Stimulated activated CD8-positive, alpha-beta memory T cell treated with anti-CD3 and anti-CD28 coated beads, Interleukin-15, amount 100 ng/mL, for 24 hours (primary cell): Measurements from ENCODE around the gene HTRA2.

ENCODE experiments used
- DNase-seq: peaks from one replicate; pipeline ENCODE4 v3.0.0-alpha.2; 2020; ENCODE audit warnings: low read depth

HTRA2 gene

DNA sequence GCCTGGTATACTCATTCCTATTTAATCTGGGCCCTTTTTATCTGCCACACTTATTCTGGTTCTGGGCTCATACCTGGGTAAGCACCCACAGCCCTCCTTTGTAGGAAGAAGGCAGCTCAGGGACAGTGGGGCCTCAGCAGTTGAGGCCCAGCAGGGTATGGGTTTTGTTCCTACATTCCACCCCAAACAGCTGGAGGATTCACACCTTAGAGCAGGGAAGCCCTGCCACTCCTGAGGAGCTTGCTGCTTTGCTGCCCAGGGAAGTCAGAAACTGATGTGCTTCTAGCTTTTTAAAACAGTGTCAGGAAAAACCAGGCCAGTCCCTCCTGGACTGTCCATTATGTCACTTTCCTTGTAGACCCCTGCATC is 29.2 kb upstream of the HTRA2 start:
- DNase-seq, result no peak

DNA sequence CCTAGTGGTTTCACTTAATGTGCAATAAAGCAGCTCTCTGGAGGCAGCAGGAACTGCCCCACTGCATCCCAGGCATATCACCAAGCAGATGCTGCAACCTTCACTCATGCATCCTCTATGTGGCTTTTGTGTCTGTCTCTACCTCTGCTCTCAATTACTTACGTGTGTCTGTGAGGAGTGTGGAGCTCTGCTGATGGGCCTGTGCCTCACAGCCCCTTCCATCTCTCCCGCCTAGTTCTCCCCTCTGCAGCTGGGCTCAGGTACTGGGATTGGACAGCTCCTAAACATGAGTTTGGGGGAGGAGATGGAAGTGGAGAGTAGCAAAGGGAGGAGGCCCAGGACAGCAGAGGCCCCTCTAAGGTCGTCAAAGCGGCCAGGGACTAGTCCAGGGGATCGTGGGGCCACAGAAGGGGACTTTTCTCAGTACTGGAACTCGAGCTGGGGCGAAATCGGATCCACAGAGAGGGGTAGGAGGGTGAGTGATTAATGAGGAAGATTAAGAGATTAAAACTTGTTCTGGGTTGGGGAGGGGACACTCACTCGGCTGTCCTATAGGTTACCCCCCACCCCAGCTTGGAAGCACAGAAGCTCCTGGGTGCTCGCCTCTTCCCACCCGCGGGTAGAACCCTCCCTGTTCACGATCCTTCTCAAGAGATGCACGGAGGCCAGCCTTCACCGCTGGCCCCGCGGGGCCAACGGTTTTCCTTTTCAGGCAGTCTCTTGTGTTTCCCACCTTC is 28.2 kb upstream of the HTRA2 start:
- DNase-seq, result no peak

DNA sequence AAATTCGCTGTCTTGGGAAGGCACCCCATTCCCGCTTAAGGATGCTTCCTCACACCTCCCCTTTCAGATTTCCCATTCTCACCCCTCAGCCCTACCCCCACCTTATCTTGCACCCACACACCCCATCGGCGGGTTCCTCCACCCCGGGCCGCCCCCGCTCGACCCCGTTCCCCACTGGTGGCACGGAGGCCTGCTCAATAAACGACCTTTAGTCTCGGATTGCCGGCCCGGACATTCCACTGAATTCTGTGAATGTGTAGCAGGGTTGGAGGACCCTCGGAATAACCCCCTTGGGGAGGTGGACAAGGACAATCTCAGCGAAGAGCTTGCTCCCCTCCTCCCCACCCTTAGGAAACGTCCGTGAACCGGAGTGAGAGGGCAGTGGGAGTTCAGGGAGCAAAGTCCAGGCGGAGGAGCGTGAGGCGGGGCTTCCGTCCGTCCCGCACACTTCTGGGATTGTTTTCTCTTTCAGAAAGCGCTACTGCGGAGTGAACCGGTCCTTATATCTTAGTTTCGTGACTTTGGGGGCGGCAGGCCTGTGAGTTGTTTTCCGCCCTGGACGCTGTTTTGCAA is 27.5 kb upstream of the HTRA2 start:
- no peak for DNase-seq

DNA sequence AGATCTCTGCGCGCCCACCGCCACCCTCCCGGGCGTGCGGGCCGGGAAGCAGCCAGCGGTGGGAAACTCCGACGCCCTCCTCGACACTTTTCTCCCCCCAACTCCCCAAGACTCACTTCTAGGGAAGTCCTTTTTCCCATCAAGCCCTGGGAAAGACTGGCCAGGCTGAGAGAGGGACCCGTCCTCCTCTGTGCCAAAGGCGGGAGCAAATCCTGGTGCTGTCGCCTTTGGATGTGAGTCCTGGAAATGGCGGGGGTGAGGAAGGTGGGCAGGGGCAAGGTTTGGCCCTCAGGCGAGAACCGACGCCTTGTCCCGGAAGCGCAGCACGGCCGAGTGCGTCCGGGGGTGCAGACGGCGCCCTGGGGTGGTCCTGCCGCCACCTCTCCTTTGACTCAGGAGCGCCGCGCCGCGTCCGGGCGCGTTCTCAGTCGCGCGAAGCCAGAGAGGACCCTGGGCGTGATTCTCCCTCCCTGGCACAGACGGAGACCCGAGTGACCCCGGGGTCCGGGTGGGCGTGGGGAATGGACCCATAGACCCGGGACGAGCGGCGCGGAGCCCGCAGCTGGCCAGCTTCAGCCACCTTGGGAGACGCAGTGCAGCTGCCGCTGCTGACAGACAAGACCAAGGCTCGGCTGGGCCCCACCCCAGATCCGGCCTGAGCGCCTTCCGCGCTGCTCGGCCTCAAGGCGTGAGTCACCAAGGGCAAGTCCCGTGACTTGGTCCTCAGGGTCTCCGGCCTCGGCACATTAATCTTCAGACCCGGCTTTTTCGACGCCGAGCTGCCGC is 26.8 kb upstream of the HTRA2 start:
- DNase-seq, result no peak

DNA sequence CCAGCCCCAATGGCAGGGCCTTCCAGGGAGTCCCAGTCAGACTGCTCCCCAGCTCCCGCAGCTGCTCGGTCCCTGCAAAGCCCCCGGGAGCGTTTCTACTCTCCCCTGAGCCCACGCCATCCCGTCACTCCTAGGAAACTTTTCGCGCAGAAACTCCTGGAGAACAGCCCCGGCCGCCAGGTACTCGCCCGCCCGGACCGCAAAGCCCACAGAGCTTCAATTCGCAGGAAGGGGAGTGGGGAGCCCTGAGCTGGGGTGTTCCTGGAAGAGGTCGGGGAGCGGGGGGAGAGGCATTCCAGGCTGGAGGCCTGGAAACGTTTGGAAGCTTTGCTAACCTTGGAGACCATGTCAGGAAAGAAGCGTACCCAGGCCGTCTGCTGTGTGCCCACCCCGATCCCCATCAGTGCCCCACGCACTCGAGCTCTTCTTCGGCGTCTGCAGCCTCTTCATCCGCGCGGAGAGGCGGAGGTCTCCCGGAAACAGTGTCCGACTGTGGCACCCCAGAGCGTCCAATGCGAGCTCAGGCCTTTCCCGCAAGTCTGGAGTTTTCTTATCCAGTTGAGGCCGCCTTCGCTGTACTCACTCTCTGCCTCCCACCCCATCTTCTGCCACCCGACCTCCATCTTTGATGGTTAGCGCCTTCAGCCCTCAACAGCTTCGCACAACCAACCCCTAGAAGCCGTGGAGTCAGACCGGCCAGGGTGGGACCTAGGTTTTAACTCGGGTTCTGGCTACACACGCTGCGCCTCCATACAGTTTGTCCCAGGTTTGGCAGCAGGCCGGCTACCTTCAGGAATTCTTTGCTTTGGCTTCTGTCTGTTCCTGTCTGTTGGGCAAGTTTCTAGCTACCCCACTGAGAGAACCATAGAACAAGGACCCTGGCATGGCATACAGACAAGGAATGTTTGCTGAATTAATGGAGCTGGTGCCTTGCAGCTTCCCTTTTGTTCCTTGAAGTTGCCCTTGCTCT is 25.9 kb upstream of the HTRA2 start:
- no peak for DNase-seq

DNA sequence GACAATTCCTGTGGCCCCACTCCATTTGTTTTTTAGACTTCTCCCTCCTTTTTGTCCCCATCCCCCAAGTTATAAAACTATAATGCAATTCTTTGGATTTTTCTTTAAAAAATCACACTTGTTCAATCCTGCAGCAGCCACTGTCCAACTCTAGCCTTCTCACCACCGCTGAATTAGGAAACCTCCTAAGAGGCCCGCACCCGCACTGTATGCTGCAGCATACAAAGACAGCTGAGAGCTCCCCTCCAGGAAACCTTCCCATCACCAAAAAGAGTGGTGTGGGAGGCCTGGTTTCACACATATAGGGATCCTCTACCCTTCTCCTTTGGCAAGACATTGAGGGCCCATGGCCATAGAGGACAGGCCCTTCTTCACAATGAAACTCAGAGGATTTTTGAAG is 25.1 kb upstream of the HTRA2 start:
- no peak for DNase-seq

DNA sequence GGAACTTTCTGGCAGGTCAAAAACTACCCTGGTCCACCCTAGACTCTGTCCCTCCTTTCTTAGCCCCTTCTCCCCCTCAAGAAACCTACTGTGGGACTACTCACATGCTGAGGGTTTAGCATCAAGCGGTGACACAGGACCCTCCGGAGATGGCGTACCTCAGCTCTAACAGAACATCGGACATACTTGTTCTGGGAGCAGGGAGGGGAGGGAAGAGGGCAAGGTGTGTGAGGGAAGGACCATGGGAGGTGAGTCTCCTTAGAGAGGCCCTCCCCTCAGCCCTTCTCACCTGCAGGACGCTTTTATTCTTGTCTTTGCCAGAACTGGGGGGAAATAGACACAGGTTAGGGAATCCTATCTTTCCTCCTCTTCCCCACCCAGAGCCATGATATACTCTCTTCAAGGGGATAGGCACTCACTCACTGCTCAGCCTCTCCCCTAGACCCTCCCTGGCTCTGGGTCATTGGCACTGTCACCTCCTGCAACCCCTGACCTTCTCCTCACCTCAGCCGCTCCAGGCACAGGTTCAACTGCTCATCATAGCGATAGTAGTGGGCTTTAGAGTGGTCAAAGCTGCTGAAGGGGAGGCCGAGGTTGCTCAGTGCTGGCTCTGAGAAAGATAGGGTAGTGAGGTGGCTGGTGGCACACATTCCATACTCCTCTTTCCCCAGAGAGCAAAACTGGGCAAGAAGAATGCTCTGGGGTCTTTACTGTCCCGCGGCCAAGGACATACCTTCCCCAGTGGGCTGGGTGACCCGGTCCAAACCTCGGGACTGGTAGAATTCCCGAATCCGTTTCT is 24.1 kb upstream of the HTRA2 start:
- DNase-seq, result no peak

DNA sequence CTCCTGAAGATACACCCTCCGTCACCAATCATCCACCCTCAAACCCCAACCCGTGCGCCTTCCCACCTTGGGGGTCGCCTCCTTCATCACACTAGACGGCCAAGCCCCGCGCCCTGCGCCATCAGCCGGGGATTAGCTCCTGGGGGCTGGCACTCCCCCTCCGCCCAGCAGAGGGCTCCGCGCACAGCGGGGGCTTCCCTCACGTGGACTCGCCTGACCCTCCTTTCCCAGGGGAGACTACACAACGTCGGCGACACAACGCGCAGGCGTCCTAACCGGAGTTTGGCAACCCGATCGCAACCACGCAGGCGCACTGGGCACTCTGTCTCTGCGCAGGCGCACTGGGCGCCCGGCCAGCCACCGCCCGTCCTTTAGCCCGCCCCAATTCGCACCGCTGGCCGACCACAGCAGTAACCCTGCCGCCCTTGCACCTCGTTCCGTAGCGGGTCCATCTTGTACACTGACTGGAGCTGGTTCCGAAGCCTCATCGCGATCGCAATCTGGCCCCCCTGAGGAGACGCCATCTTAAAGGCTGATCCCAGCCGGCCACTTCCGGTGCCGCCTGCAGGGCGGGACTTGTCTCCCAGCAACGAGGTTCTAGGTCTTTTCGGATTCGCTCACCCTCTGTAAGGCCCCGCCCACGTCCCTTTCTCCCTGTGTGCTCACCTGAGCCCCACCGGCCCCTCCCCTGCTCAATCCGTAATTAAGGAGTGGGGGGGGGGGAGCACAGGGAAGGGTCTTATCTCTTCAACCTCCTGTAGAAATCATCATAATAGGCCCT is 22.4 kb upstream of the HTRA2 start, which contains the start of gene PCGF1:
Gene PCGF1 (minus strand): TSS at position 551 of the 781 bp plus-strand sequence. CDS start 27 bp downstream, at position 524.
- peak; percentile 95 for DNase-seq

DNA sequence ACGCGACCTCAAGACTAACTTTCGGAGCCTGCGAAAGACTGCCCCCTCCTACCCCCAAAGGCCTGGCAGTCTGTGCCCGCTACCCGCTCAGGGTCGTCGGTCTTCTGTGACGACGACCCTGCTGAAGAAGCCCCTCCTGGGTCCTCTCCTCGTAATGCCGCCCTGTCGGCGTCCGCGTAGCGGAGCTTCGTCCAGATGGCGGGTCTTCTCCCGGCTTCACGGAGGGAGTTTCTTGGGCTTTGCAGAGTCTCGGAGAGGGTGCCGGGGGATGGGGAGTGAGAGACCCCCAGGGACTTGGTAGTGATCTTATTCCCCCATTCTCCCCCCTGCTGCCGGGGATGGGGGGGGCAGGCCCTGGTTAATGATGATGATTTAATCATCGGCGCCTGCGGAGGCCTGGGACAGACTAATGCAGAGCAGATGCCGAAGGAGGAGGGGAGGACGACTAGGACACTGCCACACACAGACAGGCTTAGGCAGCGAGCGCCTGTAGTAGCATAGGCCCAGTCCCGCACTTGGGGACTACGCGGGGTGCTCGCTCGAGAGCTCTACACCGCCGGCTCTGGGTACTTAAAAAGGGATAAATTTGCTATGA is 21.7 kb upstream of the HTRA2 start:
- no peak for DNase-seq

DNA sequence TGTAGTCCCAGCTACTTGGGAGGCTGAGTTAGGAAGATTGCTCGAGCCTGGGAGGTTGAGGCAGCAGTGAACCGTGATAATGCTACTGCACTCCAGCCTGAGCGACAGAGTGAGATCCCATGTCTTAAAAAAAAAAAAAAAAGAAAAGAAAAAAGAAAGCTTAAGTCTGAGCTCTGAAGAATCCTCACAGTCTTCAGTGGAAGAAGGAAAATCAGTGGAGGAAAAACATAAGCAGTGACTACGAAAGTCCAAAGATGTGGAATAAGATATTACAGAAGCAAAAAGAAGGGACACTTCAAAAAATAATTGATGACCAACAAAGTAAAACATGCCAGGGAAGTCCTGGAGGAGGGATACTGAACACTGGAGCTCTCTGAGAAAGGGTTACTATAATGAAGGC is 19.5 kb upstream of the HTRA2 start:
- no peak for DNase-seq

DNA sequence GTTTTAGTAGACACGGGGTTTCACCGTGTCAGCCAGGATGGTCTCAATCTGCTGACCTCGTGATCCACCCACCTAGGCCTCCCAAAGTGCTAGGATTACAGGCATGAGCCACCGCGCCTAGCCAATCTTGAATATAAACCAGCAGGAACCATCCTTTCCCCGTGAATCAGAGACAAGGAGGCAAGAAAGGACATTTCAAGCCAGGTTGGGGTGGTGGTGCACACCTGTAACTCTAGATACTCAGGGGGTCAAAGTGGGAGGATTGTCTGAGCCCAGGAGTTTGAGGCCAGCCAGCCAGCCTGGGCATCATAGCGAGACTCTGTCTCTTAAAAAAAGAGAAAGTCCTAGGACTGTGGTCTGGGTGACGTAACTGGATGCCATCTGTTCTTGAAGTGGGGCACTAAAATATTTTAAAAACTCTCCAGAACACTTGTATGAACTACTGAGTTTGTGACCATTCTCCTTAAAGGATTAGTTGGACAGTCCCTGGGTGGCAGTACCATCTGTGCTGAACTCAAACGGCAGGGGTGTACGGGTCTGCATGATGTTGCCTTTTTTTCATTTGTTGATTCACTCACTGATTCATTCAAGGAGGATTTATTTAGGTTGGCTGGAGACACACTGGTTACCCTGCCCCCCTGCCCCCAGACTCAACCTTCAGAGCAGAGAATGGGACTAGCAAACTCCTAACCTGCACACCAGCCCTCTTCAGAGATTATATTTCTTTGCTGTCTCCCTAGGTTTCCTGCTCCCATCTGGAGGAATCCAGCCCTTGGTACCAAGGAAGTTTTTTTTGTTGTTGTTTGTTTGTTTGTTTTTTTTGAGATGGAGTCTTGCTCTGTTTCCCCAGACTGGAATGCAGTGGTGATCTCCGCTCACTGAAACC is 18.4 kb upstream of the HTRA2 start:
- DNase-seq, result no peak

DNA sequence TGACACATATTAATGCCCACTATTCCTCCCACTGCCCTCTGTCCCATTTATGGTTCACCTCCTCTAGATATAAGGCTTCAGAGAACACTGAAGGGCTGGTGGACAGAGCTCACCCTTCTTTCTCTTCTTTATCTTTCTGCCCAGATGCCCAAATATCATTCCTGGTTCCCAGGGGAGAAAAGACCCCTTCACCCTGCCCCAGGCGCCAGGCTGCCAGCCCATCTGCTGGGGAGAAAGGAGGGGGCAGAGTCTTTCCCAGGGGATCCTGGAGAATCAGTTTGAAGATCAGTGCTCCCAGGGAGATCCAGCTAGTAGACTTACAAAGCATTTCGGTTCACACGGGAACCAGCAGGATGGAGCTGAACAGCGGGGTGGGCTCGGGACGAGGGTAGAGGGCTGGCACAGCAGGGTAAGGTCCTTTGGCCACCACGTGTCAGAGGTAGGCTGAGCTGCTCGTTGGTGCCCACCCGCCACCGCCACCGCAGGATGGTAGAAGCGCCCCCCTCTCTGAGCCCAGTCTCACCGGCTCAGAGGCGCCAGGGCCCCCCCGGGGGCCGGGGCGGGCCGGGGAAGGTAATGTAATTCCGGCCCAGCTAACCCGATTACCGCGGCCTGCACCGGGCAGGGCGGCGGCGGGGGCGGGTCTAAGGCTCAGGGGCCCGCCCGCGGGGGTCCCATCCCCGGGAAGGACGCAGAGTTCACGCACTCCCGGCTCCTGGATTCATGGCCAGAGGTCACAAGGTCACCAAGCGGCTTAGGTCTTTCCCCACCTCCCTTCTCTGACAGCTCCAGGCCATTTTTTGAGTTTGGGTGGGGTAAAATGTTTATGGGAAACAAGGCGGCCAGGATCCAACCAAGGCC is 16.8 kb upstream of the HTRA2 start:
- no peak for DNase-seq

DNA sequence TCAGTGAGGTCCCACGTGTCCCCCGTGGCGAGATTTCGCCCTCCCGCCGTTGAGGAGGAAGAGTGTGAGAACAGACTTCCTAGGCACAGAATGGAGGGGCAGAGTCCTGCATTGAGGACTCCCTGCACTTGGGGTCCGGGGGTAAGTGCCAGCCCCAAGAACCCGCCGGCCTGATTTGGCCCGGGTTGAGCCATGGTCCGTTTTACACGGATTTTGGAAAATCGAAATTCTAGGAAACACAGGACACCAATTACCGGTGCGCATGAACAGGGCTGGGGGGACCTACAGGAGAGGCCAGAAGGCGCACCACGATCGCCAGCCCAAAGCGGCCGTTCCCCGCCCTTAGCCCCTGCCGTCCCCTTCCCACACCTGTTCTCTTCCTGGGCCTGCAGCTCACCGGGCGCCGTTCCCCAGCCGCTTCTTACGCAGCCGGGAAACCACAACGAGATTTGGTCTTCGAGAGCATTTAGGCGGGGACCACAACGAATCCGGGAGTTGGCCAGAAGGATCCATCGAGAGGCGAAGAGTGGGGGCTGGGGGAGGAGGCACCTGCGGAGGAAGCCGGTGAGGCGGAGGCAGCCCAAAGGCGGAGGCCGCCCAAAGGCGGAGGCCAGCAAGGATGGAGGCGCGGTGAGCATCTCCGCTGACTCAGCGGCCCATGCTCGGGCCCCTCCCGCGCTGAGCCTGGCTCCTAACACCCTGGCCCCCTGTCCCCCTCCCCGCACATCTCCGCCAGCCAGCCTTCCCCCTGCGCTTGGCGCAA is 15.9 kb upstream of the HTRA2 start:
- DNase-seq, result no peak

DNA sequence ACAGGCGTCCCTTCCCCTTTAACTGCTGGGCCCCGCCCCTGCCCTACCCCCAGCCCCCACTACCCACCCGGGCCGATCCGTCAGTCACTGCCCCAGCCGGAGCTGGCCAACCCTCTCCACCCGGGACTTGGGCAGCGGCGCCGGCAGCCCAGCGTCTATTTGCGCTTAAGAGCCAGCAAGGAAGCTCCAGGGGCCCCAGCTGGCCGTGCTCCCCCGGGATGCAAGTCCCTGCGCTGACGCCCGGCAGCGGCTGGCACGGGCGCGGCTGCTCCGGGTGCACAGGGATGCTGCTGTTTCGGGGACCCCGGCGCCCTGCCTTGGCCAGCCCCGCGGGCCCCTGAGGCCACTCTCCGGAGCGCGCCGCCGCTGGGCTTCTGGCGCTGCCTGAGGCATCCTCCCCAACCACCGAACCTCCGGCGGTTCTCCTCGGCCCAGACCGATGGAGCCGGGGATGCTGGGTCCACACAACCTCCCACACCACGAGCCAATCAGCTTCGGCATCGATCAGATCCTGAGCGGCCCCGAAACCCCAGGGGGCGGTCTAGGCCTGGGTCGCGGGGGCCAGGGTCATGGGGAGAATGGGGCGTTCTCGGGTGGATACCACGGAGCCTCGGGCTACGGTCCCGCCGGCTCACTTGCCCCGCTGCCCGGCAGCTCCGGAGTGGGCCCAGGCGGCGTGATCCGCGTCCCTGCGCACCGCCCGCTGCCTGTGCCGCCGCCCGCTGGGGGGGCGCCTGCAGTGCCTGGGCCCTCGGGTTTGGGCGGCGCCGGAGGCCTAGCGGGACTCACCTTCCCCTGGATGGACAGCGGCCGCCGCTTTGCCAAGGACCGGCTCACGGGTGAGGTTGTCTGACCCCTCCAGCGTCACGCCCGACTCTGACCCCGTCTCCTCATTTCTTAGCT is 15.1 kb upstream of the HTRA2 start, which contains the start of gene TLX2:
Gene TLX2 (plus strand): TSS at position 83 of the 903 bp plus-strand sequence. CDS start 357 bp downstream, at position 440.
- DNase-seq, result no peak

DNA sequence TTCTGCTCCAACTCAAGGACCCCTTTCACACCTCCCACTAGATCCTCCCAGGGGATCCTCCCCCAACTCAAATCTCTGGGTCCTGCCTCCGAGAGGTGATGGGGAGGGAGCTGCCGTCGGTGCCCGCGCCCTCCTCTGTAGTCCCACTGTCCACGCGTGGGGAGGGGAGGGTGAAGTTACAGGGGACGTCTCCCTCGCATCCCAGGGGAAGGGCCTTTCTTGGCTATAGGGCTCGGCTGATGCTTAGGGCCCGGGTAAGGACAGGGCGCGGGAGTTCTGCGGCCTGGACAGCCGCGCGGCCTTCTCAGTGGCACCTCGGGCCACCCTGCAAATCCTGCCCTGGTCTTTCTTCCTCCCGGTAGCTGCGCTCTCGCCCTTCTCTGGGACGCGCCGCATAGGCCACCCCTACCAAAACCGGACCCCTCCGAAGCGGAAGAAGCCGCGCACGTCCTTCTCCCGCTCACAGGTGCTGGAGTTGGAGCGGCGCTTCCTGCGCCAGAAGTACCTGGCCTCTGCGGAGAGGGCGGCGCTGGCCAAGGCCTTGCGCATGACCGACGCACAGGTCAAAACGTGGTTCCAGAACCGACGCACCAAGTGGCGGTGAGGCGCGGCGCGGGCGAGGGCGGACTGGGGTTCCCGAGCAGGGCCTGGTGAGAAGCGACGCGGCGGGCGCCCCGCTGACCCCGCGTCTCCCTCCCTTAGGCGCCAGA is 14.3 kb upstream of the HTRA2 start:
- no peak for DNase-seq
